HEK293 (cell line): ENCODE results near the gene CAPN12.

ENCODE experiments used
- CTCF ChIA-PET: fragments of 350-600 bp; formaldehyde crosslinking; extraction: SDS; loops from one replicate; lab custom pipeline; 2021; ENCODE audit warnings: antibody characterized with exemption; lab: Yijun Ruan, JAX
- POLR2A ChIA-PET: fragments of 300-600 bp; formaldehyde crosslinking; extraction: SDS; loops from one replicate; lab custom pipeline; 2020; ENCODE audit warnings: antibody characterized with exemption, inconsistent platforms; lab: Yijun Ruan, JAX
- H3K27ac ChIP-seq: fragments of 200-500 bp; sonication (Bioruptor generic); 2 replicates; pipeline ENCODE4 v1.5.1; 2014; ENCODE audit warnings: low read depth, low read length, control low read depth, inconsistent platforms; ENCODE audit errors: extremely low read depth
- H3K36me3 ChIP-seq, 2 experiments: fragments of 200-500 bp in 1 of 2; sonication (Bioruptor generic) in 1 of 2; 1 replicate in 1 of 2; 2 replicates in 1 of 2; pipeline ENCODE4 v1.5.1; 2014 to 2017; ENCODE audit warnings: inconsistent platforms in 2 of 2, low read length in 2 of 2; ENCODE audit not compliant: control insufficient read depth in 2 of 2, insufficient read depth in 1 of 2
- H3K4me1 ChIP-seq: fragments of 200-500 bp; sonication (Bioruptor generic); 2 replicates; pipeline ENCODE4 v1.5.1; 2014; ENCODE audit warnings: mild to moderate bottlenecking, low read length, inconsistent platforms; ENCODE audit not compliant: control insufficient read depth, insufficient read depth
- H3K4me3 ChIP-seq: 2 replicates; pipeline ENCODE4 v1.5.1; 2011; ENCODE audit warnings: low read depth, mild to moderate bottlenecking, control low read depth, low read length, moderate library complexity
- H3K9me3 ChIP-seq: fragments of 200-500 bp; sonication (Bioruptor generic); 2 replicates; pipeline ENCODE4 v1.5.1; 2014; ENCODE audit warnings: low read depth, low read length, inconsistent platforms; ENCODE audit not compliant: control insufficient read depth, insufficient read depth
- BCL11A ChIP-seq: fragments of 450-650 bp; formaldehyde crosslinking; IDR thresholded peaks from 2 replicates; pipeline ENCODE4 v1.5.1; 2016; ENCODE audit warnings: low read depth, missing biosample characterization, missing genetic modification characterization
- ZIC2 ChIP-seq: fragments of 450-650 bp; formaldehyde crosslinking; IDR thresholded peaks from 2 replicates; pipeline ENCODE4 v1.5.1; 2016; ENCODE audit warnings: missing biosample characterization, missing genetic modification characterization
- ZNF121 ChIP-seq: fragments of 450-650 bp; formaldehyde crosslinking; IDR thresholded peaks from 2 replicates; pipeline ENCODE4 v1.5.1; 2016; ENCODE audit warnings: missing biosample characterization, missing genetic modification characterization
- ZNF248 ChIP-seq: fragments of 450-650 bp; formaldehyde crosslinking; IDR thresholded peaks from 2 replicates; pipeline ENCODE4 v1.5.1; 2017; ENCODE audit warnings: missing biosample characterization, missing genetic modification characterization
- ZNF292 ChIP-seq: fragments of 450-650 bp; formaldehyde crosslinking; IDR thresholded peaks from 2 replicates; pipeline ENCODE4 v1.5.1; 2016; ENCODE audit warnings: low read depth, missing biosample characterization, missing genetic modification characterization, borderline replicate concordance
- ZNF529 ChIP-seq: fragments of 450-650 bp; formaldehyde crosslinking; IDR thresholded peaks from 2 replicates; pipeline ENCODE4 v1.5.1; 2017; ENCODE audit warnings: missing genetic modification characterization, missing biosample characterization; ENCODE audit not compliant: insufficient replicate concordance
- ZNF600 ChIP-seq: fragments of 450-650 bp; formaldehyde crosslinking; IDR thresholded peaks from 2 replicates; pipeline ENCODE4 v1.5.1; 2016; ENCODE audit warnings: missing biosample characterization, missing genetic modification characterization
- ZNF623 ChIP-seq: fragments of 450-650 bp; formaldehyde crosslinking; IDR thresholded peaks from 2 replicates; pipeline ENCODE4 v1.5.1; 2016; ENCODE audit warnings: missing biosample characterization, missing genetic modification characterization
- ZNF629 ChIP-seq: fragments of 450-650 bp; formaldehyde crosslinking; IDR thresholded peaks from 2 replicates; pipeline ENCODE4 v1.5.1; 2017; ENCODE audit warnings: missing biosample characterization, missing genetic modification characterization
- ZNF677 ChIP-seq: fragments of 450-650 bp; IDR thresholded peaks from 2 replicates; pipeline ENCODE4 v1.5.0; 2018; ENCODE audit warnings: missing biosample characterization, mild to moderate bottlenecking, missing genetic modification characterization, moderate library complexity
- ZNF707 ChIP-seq: fragments of 450-650 bp; formaldehyde crosslinking; IDR thresholded peaks from 2 replicates; pipeline ENCODE4 v1.5.1; 2016; ENCODE audit warnings: missing biosample characterization, missing genetic modification characterization
- TF ChIP-seq, protein P1 (sequence below): fragments of 450-650 bp; formaldehyde crosslinking; IDR thresholded peaks from 2 replicates; pipeline ENCODE4 v1.5.1; 2016; ENCODE audit warnings: missing biosample characterization, missing genetic modification characterization
- TF ChIP-seq, protein P2 (sequence below): fragments of 450-650 bp; formaldehyde crosslinking; IDR thresholded peaks from 2 replicates; pipeline ENCODE4 v1.5.1; 2016; ENCODE audit warnings: missing biosample characterization, missing genetic modification characterization
- TF ChIP-seq, protein P3 (sequence below): fragments of 450-650 bp; formaldehyde crosslinking; IDR thresholded peaks from 2 replicates; pipeline ENCODE4 v1.5.1; 2017; ENCODE audit warnings: missing biosample characterization, missing genetic modification characterization
- TF ChIP-seq, protein P4 (sequence below): fragments of 450-650 bp; formaldehyde crosslinking; IDR thresholded peaks from 2 replicates; pipeline ENCODE4 v1.5.1; 2016; ENCODE audit warnings: missing biosample characterization, missing genetic modification characterization
- TF ChIP-seq, protein P5 (sequence below): fragments of 450-650 bp; formaldehyde crosslinking; IDR thresholded peaks from 2 replicates; pipeline ENCODE4 v1.5.1; 2016; ENCODE audit warnings: missing biosample characterization, missing genetic modification characterization

Gene CAPN12

DNA sequence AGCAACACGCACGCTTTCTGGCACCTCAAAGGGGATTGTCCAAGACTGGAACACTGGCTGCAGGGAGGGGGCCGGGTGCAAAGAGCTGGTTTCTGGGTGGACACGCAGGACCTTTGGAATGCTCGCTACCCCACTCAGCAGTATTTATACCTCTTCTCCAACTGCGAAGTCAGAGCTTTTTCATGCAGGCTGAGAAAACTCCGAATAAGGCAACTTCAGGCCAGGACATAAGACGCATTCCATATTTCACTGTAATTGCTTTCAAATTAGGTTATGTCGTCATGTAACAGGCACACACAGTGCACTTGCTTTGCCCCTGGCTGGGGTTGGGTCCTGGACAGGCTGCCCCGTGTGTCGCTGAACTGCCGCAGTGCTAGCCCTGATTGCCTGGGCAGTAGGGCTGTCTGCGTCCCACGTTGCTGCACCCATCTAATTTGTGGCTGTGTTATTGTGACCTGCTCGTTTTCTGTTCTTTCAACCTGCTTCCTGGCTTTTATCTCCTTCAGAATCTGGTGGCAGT, 52.3 kb downstream of the CAPN12 start (continued):
- TF ChIP-seq, protein P1, sequence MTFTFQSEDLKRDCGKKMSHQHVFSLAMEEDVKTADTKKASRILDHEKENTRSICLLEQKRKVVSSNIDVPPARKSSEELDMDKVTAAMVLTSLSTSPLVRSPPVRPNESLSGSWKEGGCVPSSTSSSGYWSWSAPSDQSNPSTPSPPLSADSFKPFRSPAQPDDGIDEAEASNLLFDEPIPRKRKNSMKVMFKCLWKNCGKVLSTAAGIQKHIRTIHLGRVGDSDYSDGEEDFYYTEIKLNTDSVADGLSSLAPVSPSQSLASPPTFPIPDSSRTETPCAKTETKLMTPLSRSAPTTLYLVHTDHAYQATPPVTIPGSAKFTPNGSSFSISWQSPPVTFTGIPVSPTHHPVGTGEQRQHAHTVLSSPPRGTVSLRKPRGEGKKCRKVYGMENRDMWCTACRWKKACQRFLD (tag by site-specific recombination): no peak
- peak; percentile 48; the same call in 1 of the 2 replicates for TF ChIP-seq ZNF629 (tag by site-specific recombination)
- TF ChIP-seq, protein P2, sequence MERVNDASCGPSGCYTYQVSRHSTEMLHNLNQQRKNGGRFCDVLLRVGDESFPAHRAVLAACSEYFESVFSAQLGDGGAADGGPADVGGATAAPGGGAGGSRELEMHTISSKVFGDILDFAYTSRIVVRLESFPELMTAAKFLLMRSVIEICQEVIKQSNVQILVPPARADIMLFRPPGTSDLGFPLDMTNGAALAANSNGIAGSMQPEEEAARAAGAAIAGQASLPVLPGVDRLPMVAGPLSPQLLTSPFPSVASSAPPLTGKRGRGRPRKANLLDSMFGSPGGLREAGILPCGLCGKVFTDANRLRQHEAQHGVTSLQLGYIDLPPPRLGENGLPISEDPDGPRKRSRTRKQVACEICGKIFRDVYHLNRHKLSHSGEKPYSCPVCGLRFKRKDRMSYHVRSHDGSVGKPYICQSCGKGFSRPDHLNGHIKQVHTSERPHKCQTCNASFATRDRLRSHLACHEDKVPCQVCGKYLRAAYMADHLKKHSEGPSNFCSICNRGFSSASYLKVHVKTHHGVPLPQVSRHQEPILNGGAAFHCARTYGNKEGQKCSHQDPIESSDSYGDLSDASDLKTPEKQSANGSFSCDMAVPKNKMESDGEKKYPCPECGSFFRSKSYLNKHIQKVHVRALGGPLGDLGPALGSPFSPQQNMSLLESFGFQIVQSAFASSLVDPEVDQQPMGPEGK: no peak
- TF ChIP-seq, protein P3, sequence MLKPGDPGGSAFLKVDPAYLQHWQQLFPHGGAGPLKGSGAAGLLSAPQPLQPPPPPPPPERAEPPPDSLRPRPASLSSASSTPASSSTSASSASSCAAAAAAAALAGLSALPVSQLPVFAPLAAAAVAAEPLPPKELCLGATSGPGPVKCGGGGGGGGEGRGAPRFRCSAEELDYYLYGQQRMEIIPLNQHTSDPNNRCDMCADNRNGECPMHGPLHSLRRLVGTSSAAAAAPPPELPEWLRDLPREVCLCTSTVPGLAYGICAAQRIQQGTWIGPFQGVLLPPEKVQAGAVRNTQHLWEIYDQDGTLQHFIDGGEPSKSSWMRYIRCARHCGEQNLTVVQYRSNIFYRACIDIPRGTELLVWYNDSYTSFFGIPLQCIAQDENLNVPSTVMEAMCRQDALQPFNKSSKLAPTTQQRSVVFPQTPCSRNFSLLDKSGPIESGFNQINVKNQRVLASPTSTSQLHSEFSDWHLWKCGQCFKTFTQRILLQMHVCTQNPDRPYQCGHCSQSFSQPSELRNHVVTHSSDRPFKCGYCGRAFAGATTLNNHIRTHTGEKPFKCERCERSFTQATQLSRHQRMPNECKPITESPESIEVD (tag by site-specific recombination): no peak
- TF ChIP-seq ZNF707: no peak
- TF ChIP-seq, protein P4, sequence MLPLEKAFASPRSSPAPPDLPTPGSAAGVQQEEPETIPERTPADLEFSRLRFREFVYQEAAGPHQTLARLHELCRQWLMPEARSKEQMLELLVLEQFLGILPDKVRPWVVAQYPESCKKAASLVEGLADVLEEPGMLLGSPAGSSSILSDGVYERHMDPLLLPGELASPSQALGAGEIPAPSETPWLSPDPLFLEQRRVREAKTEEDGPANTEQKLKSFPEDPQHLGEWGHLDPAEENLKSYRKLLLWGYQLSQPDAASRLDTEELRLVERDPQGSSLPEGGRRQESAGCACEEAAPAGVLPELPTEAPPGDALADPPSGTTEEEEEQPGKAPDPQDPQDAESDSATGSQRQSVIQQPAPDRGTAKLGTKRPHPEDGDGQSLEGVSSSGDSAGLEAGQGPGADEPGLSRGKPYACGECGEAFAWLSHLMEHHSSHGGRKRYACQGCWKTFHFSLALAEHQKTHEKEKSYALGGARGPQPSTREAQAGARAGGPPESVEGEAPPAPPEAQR (tag by site-specific recombination): no peak

DNA sequence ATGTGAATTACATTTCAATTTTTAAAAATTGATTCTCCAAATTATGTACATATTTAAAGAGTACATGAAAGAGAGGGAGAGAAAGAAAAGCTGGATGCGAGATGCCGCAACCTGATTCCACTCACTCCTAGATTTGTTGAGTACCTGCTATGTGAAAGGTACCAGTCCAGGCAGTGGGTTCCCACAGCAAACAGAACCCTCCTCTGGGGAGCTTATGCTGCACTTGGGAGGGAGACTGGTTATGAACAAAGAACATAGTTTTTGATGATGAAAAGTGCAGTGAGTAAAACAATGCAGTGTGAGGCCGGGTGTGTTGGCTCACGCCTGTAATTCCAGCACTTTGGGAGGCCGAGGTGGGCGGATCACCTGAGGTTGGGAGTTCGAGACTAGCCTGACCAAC, 53.4 kb downstream of the CAPN12 start:
- H3K4me1 ChIP-seq: peaks cover 14% of the 10 kb centered on the region
- H3K36me3 ChIP-seq: peaks cover 18 to 32% of the 10 kb centered on the region in 2 experiments
- TF ChIP-seq ZNF600 (tag by site-specific recombination): peak; percentile 8; the same call in 1 of the 2 replicates
- TF ChIP-seq BCL11A (tag by site-specific recombination): no peak
- ChIA-PET POLR2A (interaction anchor here (0.6 to 3.0 kb wide), 6 partner anchors 10 to 1399 kb away, joined by 3 to 23 read pairs (median 4); partner anchors contain the start of genes ACTN4, MRPS12 and SARS2), CTCF (interaction anchor here (0.6 to 1.4 kb wide), 8 partner anchors 9 to 176 kb away, joined by 3 to 7 read pairs (median 3); no protein-coding TSS in a partner anchor)
- no peaks in the 10 kb centered on the region for H3K9me3 ChIP-seq
- H3K27ac ChIP-seq: peak overlapping the region; percentile 22; the same call in 1 of the 2 replicates
- H3K4me3 ChIP-seq: no peak overlapping the region

DNA sequence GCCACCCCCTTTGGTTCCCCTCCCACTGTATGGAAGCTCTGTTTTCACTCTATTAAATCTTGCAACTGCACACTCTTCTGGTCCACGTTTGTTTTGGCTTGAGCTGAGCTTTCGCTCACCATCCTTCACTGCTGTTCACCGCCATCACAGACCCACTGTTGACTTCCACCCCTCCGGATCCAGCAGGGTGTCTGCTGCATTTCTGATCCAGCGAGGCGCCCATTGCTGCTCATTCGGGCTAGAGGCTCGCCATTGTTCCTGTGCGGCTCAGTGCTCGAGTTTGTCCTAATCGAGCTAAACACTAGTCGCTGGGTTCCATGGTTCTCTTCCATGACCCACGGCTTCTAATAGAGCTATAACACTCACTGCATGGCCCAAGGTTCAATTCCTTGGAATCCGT, 54.1 kb downstream of the CAPN12 start:
- Histone ChIP-seq H3K36me3 (peaks cover 17 to 28% of the 10 kb centered on the region in 2 experiments), H3K4me1 (peaks cover 21% of the 10 kb centered on the region), H3K4me3 (no peak overlapping the region), H3K27ac (peak overlapping the region; percentile 22; the same call in 1 of the 2 replicates), H3K9me3 (no peaks in the 10 kb centered on the region)
- ChIA-PET CTCF (interaction anchor here (0.9 to 1.4 kb wide), 7 partner anchors 10 to 287 kb away, joined by 3 to 7 read pairs (median 4); partner anchors contain the start of gene FAM98C), POLR2A (interaction anchor here (0.6 to 3.0 kb wide), 3 partner anchors 13 to 42 kb away, joined by 3 to 23 read pairs (median 4); partner anchors contain the start of gene ACTN4)
- TF ChIP-seq ZIC2 (tag by site-specific recombination) (peak; percentile 55), ZNF623 (tag by site-specific recombination) (no peak), ZNF677 (tag by site-specific recombination) (no peak)

DNA sequence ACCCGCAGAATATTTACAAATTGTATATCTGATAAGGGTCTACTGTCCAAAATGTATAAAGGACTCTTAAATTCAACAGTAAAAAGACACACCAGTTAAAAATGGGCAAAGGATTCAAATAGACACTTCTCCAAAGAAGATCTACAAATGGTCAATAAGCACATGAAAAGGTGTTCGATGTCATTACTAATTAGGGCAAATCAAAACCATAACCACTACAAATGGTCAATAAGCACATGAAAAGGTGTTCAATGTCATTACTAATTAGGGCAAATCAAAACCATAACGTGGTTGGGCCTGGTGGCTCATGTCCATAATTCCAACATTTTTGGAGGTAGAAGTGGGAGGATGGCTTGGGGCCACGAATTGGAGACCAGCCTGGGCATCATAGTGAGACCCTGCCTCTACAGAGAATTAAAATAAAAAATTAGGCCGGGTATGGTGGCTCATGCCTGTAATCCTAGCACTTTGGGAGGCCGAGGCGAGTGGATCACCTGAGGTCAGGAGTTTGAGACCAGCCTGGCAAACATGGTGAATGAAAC, 56.4 kb downstream of the CAPN12 start:
- TF ChIP-seq ZNF292 (tag by site-specific recombination): no peak
- TF ChIP-seq ZNF529 (tag by site-specific recombination): no peak
- TF ChIP-seq, protein P5, sequence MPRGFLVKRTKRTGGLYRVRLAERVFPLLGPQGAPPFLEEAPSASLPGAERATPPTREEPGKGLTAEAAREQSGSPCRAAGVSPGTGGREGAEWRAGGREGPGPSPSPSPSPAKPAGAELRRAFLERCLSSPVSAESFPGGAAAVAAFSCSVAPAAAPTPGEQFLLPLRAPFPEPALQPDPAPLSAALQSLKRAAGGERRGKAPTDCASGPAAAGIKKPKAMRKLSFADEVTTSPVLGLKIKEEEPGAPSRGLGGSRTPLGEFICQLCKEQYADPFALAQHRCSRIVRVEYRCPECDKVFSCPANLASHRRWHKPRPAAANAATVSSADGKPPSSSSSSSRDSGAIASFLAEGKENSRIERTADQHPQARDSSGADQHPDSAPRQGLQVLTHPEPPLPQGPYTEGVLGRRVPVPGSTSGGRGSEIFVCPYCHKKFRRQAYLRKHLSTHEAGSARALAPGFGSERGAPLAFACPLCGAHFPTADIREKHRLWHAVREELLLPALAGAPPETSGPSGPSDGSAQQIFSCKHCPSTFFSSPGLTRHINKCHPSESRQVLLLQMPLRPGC (tag by site-specific recombination): no peak
- no peak for TF ChIP-seq ZNF248
- TF ChIP-seq ZNF121: peak; percentile 13; the same call in 1 of the 2 replicates
- H3K4me3 ChIP-seq: no peak overlapping the region
- peaks cover 39% of the 10 kb centered on the region for H3K4me1 ChIP-seq
- no peak overlapping the region for H3K27ac ChIP-seq
- POLR2A ChIA-PET: interaction anchor here (0.6 kb wide), 2 partner anchors 17 to 40 kb away, joined by 3 to 5 read pairs; no protein-coding TSS in a partner anchor
- H3K36me3 ChIP-seq: peaks cover 12 to 18% of the 10 kb centered on the region in 2 experiments
- CTCF ChIA-PET: interaction anchor here (0.6 kb wide), 3 partner anchors 25 to 143 kb away, joined by 3 read pairs; no protein-coding TSS in a partner anchor
- no peaks in the 10 kb centered on the region for H3K9me3 ChIP-seq
